Measurements from ENCODE around the gene VIPAS39. TPM values are rescaled to one million over a fixed set of nuclear protein-coding genes. Genes with fewer than 3 reads are reported as not detected.

The VIPAS39 gene
- total RNA-seq, 1 donor = 34.0 TPM

DNA sequence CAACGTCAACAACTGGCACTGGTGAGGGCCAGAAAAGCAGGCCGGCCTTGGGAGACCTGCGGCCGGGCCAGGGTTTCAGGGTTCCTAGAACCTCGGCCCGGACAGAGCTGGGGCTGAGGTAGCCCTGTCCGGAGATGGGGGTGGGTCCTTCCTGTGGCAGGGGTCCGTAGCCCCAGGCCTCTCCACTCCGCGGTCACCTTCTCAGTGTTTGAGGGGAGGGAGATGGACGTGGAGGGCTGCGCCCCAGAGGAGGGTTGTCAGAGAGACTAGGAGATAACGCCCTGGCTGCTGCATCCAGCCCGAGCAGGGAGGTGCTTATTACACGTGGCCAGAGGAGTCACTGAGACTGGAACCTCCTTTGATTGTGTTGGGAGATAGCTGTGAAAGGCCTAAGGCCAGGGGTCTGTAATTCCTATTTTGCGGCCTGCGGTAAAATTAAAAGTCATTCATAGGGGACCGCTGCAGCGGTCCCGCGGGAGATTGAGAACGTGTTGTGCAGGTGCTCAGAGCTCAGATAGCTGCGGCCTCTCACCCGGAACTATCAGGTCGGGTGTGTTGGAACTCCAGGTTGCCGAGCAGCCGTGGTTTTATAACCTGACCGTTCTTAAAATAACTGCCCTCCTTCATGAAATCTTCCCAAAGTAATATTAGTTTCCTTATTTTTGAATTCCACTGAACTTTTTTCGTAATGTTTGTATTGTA is 999 bp upstream of the VIPAS39 start:
- Histone ChIP-seq H3K4me3 (ENCODE audit: insufficient read depth, low read length) (peak overlapping the region; percentile 85), H3K4me1 (ENCODE audit: insufficient read depth, low read length) (peaks cover 20% of the 10 kb centered on the region), H3K79me2 (ENCODE audit: insufficient read depth, low read length) (peaks cover 65% of the 10 kb centered on the region), H3K27me3 (ENCODE audit: insufficient read depth, low read length) (no peaks in the 10 kb centered on the region), H2AFZ (ENCODE audit: low read length) (peak overlapping the region; percentile 94), H4K20me1 (ENCODE audit: insufficient read depth, low read length) (peaks cover 26% of the 10 kb centered on the region), H3K4me2 (ENCODE audit: insufficient read depth, low read length) (peak overlapping the region; percentile 97), H3K27ac (ENCODE audit: low read depth, low read length) (peak overlapping the region; percentile 82), H3K36me3 (ENCODE audit: insufficient read depth, low read length) (peaks cover 36% of the 10 kb centered on the region), H3K9me3 (ENCODE audit: low read depth, low read length) (no peaks in the 10 kb centered on the region)
- TF ChIP-seq, protein P1, sequence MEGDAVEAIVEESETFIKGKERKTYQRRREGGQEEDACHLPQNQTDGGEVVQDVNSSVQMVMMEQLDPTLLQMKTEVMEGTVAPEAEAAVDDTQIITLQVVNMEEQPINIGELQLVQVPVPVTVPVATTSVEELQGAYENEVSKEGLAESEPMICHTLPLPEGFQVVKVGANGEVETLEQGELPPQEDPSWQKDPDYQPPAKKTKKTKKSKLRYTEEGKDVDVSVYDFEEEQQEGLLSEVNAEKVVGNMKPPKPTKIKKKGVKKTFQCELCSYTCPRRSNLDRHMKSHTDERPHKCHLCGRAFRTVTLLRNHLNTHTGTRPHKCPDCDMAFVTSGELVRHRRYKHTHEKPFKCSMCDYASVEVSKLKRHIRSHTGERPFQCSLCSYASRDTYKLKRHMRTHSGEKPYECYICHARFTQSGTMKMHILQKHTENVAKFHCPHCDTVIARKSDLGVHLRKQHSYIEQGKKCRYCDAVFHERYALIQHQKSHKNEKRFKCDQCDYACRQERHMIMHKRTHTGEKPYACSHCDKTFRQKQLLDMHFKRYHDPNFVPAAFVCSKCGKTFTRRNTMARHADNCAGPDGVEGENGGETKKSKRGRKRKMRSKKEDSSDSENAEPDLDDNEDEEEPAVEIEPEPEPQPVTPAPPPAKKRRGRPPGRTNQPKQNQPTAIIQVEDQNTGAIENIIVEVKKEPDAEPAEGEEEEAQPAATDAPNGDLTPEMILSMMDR (IDR thresholded peaks at IDR 0.05; ENCODE audit: extremely low read depth, low read depth, low read length) = no peak
- no peak for DNase-seq (ENCODE audit: insufficient read length, low spot score, missing footprints)

DNA sequence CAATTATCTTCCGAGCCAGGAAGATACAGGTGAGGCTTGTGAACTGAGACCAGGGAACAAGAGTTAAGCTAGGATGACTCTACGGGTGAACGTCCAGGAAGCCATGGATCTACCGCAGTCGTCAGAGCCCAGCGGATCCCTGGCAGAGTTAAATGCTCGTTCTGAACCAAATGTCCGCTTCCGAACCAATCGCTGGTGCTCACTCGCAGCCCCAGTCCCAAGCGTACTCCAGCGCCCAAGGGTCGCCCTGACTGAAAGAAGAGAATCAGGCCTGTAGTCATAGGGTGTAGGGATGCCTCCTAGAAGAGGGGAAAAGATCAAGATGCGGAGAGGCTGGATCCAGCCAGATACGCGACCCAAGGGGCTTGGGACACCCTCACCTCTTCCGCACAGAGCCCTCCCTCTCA is 283 bp downstream of the VIPAS39 start:
- no peaks in the 10 kb centered on the region for H3K9me3 ChIP-seq (ENCODE audit: low read depth, low read length)
- peak overlapping the region; percentile 85 for H3K4me3 ChIP-seq (ENCODE audit: insufficient read depth, low read length)
- H3K4me1 ChIP-seq (ENCODE audit: insufficient read depth, low read length) = peaks cover 20% of the 10 kb centered on the region
- TF ChIP-seq, protein P1 (IDR thresholded peaks at IDR 0.05; ENCODE audit: extremely low read depth, low read depth, low read length) = no peak
- peaks cover 26% of the 10 kb centered on the region for H4K20me1 ChIP-seq (ENCODE audit: insufficient read depth, low read length)
- no peaks in the 10 kb centered on the region for H3K27me3 ChIP-seq (ENCODE audit: insufficient read depth, low read length)
- peak overlapping the region; percentile 82 for H3K27ac ChIP-seq (ENCODE audit: low read depth, low read length)
- DNase-seq (ENCODE audit: insufficient read length, low spot score, missing footprints) = peak; percentile 73
- peak overlapping the region; percentile 81 for H3K4me2 ChIP-seq (ENCODE audit: insufficient read depth, low read length)
- peaks cover 28% of the 10 kb centered on the region for H3K36me3 ChIP-seq (ENCODE audit: insufficient read depth, low read length)
- H3K79me2 ChIP-seq (ENCODE audit: insufficient read depth, low read length) = peaks cover 65% of the 10 kb centered on the region
- peak overlapping the region; percentile 92 for H2AFZ ChIP-seq (ENCODE audit: low read length)

DNA sequence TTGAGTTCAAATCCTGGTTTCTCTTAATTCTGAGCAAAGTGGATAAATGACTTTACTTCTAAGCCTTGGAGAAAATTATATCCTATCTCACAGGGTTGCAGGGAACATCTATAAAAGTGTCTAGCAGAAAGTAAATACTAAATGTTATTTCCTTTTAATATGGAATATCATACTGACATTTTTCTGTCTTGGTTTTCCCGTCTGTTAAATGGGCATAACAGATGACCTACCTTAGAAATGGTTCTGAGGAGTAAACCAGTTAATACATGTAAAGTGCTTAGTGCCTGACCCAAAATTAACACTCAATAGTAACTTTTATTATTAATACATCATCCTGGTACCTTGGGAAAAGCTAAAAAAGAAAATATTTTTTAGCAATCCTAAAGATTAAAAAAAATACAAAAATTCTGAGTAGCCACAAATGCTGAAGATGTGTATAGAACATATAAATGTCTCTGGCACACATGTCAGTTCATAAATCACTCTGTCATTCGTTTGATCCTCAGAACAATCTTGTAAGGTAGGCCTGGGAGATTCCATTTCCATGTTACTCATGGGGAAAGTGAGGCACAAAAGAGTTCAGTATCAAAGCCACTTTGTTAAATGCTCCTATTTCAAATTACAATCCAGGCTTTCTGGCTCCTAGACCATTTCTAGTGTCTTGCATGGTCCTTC is 1.3 kb downstream of the VIPAS39 start:
- TF ChIP-seq, protein P1 (IDR thresholded peaks at IDR 0.05; ENCODE audit: extremely low read depth, low read depth, low read length) = no peak
- H3K4me2 ChIP-seq (ENCODE audit: insufficient read depth, low read length) = peak overlapping the region; percentile 81

DNA sequence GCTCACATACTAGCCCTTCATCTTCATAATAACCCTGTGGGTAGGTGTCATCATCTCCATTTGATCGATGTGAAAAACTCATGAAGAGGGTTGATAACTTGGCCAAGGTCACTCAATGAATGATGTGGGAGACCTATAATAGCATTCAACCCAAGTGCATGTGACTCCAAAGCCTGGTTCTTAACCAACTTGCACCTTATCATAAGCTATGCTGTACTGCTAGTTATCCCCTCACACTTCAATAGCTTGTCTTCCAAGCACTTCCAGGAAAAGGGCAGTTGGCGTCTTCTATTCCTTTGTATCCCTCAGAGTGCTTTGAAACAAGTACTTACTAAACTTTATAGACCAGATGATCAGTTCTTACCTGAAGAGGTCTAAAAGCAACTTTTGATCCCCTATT is 15.2 kb downstream of the VIPAS39 start:
- no peaks in the 10 kb centered on the region for H4K20me1 ChIP-seq (ENCODE audit: insufficient read depth, low read length)
- no peak overlapping the region for H3K4me2 ChIP-seq (ENCODE audit: insufficient read depth, low read length)
- H2AFZ ChIP-seq (ENCODE audit: low read length) = no peak overlapping the region
- no peaks in the 10 kb centered on the region for H3K4me1 ChIP-seq (ENCODE audit: insufficient read depth, low read length)
- H3K4me3 ChIP-seq (ENCODE audit: insufficient read depth, low read length) = no peak overlapping the region
- TF ChIP-seq, protein P1 (IDR thresholded peaks at IDR 0.05; ENCODE audit: extremely low read depth, low read depth, low read length) = no peak
- H3K79me2 ChIP-seq (ENCODE audit: insufficient read depth, low read length) = no peaks in the 10 kb centered on the region
- H3K27ac ChIP-seq (ENCODE audit: low read depth, low read length) = no peak overlapping the region
- no peak for DNase-seq (ENCODE audit: insufficient read length, low spot score, missing footprints)
- peaks cover 42% of the 10 kb centered on the region for H3K36me3 ChIP-seq (ENCODE audit: insufficient read depth, low read length)
- no peaks in the 10 kb centered on the region for H3K9me3 ChIP-seq (ENCODE audit: low read depth, low read length)
- no peaks in the 10 kb centered on the region for H3K27me3 ChIP-seq (ENCODE audit: insufficient read depth, low read length)

More for the DNA sequence above, 1.3 kb downstream of the VIPAS39 start:
- no peaks in the 10 kb centered on the region for H3K9me3 ChIP-seq (ENCODE audit: low read depth, low read length)
- no peak overlapping the region for H2AFZ ChIP-seq (ENCODE audit: low read length)
- no peak for DNase-seq (ENCODE audit: insufficient read length, low spot score, missing footprints)
- H3K27ac ChIP-seq (ENCODE audit: low read depth, low read length) = no peak overlapping the region
- H3K36me3 ChIP-seq (ENCODE audit: insufficient read depth, low read length) = peaks cover 19% of the 10 kb centered on the region
- no peaks in the 10 kb centered on the region for H3K27me3 ChIP-seq (ENCODE audit: insufficient read depth, low read length)
- H3K4me3 ChIP-seq (ENCODE audit: insufficient read depth, low read length) = peak overlapping the region; percentile 85
- peaks cover 20% of the 10 kb centered on the region for H4K20me1 ChIP-seq (ENCODE audit: insufficient read depth, low read length)
- peaks cover 56% of the 10 kb centered on the region for H3K79me2 ChIP-seq (ENCODE audit: insufficient read depth, low read length)
- H3K4me1 ChIP-seq (ENCODE audit: insufficient read depth, low read length) = peaks cover 20% of the 10 kb centered on the region

All from osteoblast (primary cell).